ENCODE measurements around the gene PRR15.

PRR15 gene

GRCh38 chr7:29611941-29612544 is 48.4 kb downstream of the PRR15 start:
- no peak for DNase-seq

GRCh38 chr7:29612596-29612995 is 49.0 kb downstream of the PRR15 start:
- DNase-seq, result no peak

DNA sequence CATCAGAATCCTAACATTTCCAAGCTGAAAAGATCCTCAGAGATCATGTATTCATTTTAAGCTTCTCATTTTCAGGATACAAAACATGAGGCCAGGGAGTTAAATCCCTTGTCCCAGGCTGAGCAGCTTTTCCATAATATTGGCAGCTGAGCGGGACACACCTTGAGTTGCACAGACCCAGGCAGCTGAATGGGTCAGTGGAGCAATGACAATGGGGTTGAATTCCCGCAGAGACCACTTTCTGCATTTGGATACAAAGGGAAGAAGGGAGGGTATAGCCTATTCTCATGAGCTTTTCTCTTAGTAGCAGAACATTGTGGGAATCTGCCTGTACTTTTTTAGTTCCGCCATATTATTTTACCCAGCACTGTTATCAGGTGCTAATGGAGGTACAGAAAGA is 49.5 kb downstream of the PRR15 start:
- no peak for DNase-seq

DNA sequence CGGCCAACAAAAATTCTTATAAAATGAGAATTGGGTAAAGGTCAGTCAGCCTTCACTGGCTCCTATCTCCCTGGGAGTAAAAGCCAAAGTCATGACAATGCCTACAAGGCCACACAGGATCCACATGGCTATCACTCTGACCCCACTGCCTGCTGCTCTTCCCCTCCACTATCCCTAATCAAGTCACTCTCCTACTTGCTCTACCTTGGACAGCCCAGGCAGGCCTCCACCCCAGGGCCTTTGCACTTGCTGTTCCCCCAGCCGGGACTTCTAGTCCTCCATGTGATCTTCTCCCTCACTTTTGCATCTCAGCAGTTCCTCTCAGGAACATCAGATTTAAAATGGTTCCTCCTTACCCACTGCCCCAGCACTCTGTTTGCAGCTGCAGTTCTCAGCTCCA is 50.6 kb downstream of the PRR15 start:
- DNase-seq, result no peak
